DMS53 (cell line): ENCODE data around the gene BAIAP2L1.

Experiments
- DNase-seq: peaks from one replicate; lab custom pipeline; 2025; lab: John Stamatoyannopoulos, UW

The BAIAP2L1 gene

GRCh38 chr7:98293265-98293664 lies 107.6 kb downstream of the BAIAP2L1 start:
- DNase-seq: no peak

- peak; percentile 19 for DNase-seq
These were observed 109.2 kb downstream of the BAIAP2L1 start for GRCh38 chr7:98291717-98292116.

- no peak for DNase-seq
These were observed 111.5 kb downstream of the BAIAP2L1 start for GRCh38 chr7:98289333-98289875.

- no peak for DNase-seq
These were observed 112.6 kb downstream of the BAIAP2L1 start for GRCh38 chr7:98288064-98288823.

GRCh38 chr7:98287486-98287959 lies 113.4 kb downstream of the BAIAP2L1 start:
- DNase-seq: peak; percentile 29

- no peak for DNase-seq
These were observed 114.0 kb downstream of the BAIAP2L1 start for GRCh38 chr7:98286701-98287485.

GRCh38 chr7:98286093-98286539 lies 114.8 kb downstream of the BAIAP2L1 start:
- DNase-seq: no peak

- DNase-seq: no peak
These were observed 115.5 kb downstream of the BAIAP2L1 start for GRCh38 chr7:98285157-98286092.

GRCh38 chr7:98284335-98285036 lies 116.4 kb downstream of the BAIAP2L1 start:
- peak; percentile 25 for DNase-seq

- DNase-seq: no peak
These were observed 117.0 kb downstream of the BAIAP2L1 start for GRCh38 chr7:98283887-98284222.

GRCh38 chr7:98283127-98283886 lies 117.6 kb downstream of the BAIAP2L1 start:
- no peak for DNase-seq

- no peak for DNase-seq
These were observed 118.2 kb downstream of the BAIAP2L1 start for GRCh38 chr7:98282703-98283102.

- peak; percentile 62 for DNase-seq
These were observed 118.9 kb downstream of the BAIAP2L1 start for GRCh38 chr7:98281757-98282606.

- DNase-seq: peak; percentile 98
These were observed 119.8 kb downstream of the BAIAP2L1 start, which contains the start of gene BRI3 for GRCh38 chr7:98280791-98281756. BRI3 (plus strand) TSS chr7:98281686; CDS start chr7:98281796, 110 bp downstream.

- no peak for DNase-seq
These were observed 120.6 kb downstream of the BAIAP2L1 start for GRCh38 chr7:98280296-98280695.

- DNase-seq: peak; percentile 35
These were observed 122.0 kb downstream of the BAIAP2L1 start for GRCh38 chr7:98278936-98279335.

GRCh38 chr7:98278408-98278807 lies 122.5 kb downstream of the BAIAP2L1 start:
- peak; percentile 27 for DNase-seq

GRCh38 chr7:98276241-98276761 lies 124.6 kb downstream of the BAIAP2L1 start:
- DNase-seq: peak; percentile 42
